HTR-8/SVneo (cell line): ENCODE measurements around the gene FCGR3B.
"Not testable (repeated sequence)": the region's sequence is repeated elsewhere in the genome, so short reads cannot be mapped to it uniquely, and the experiment has no call there.

Source experiments
- DNase-seq: peaks from one replicate; pipeline ENCODE4 v3.0.0; 2011; ENCODE audit warnings: low spot score, mixed read lengths; ENCODE audit not compliant: insufficient read length
- FAIRE-seq: peaks from 2 replicates; lab custom pipeline; 2011; peaks lifted over from hg19 to GRCh38; lab: Jason Lieb, UNC

FCGR3B gene

DNA sequence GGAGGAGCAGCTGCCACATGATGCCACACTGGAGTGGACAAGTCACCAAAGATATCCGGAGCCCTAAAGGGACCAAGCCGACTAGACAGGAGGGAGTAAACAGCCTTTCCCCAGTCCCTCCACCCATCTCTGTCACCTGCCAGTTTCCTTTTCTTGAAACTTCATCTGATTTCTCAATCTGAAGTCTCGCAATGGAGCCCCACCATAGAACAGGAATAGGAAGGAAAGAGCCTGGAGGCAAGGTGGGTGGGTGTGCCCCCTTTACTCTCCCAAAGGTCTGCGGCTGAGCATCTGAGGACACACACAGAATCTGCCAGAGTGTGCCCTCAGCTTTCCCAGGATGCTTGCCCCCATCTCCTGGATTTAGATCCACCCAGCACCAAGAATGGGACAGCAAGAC, at the start of gene FCGR3B:
Gene FCGR3B (minus strand): TSS at position 101 of the 400 bp plus-strand sequence. CDS start 82 bp downstream, at position 19.
- FAIRE-seq (no peak), DNase-seq (no peak)

DNA sequence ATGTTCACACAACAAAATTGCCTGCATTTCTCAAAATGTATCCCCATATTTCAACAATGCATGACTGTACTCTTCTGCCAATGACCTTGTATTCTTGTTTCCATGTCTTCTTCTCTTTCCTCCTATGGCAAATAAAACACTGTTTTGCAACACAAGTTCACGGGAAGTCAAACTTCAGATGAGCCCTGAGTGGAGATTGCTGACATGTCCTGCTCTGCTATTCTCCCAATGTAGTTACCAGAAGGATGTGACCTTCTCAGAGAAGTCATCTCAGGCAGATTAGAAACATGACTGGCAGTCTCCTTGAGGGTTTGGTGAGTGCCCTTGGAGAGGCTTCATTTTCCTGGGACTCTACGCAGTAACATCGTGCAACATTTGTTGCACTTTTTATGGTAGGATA, 47.5 kb upstream of the FCGR3B start:
- DNase-seq (no peak), FAIRE-seq (no peak)

DNA sequence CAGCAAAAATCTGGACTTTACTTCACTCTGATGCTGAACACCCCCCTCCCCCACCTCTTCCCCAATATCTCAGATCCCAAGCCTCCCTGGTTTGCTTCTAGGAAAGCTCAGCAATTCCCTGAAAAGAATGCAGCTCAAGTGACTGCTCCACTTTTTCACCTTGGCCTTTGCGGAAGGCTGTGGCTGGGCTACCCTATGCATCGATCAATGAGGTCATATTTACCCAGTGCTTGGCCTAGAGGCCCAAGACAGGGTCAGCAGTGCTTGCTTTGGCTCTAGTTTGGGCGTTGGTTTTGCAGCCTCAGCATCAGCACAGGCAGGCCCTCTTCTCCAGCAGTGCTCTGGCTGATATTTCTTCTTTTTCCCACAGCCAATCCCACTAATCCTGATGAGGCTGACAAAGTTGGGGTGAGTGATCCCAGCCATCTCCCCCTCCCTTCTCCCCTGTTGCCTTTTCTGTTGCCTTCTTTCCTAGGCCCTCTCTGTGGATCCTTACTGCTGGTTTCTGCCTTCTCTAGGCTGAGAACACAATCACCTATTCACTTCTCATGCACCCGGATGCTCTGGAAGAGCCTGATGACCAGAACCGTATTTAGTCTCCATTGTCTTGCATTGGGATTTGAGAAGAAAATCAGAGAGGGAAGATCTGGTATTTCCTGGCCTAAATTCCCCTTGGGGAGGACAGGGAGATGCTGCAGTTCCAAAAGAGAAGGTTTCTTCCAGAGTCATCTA, 46.1 kb upstream of the FCGR3B start:
- no peak for FAIRE-seq
- no peak for DNase-seq

DNA sequence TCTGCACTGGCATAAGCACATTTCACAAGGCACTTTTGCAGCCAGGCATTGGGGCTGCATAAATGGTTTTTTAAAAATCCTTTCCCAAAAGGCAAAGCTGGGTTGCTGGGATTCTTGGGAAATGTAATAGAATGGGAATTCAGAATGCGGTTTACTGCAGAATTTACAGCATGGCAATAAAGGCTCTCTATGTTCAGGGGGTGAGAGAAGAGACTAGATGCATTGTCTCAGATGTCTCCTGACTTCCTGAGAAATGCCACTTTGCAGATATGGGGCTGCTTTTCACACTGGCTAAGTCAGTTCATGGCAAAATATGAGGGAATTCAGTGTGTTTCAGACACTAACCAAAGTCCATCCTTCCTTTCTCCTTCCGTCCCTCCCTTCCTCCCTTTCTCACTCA, 45.5 kb upstream of the FCGR3B start:
- DNase-seq = no peak

DNA sequence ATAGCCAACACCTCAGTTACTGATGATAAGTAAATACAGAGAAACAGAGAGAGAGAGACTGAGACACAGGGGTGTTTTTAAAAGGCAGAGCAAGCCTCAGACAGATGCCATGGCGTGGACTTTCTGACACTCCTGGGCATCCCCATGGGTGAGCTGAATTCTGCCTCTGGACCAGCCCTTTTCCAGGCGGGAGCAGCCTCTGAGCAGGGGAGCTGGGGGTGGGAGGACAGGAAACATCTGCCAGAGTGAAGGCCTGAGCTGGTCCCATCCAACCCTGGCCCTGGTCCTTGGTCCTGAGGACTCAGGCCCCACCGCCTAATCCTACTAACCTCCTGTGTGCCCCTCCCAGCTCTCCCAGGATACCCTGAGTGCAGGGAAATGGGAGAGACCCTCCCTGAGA, 43.9 kb upstream of the FCGR3B start:
- DNase-seq, FAIRE-seq: not testable (repeated sequence)

More for the DNA sequence above, 45.5 kb upstream of the FCGR3B start:
- no peak for FAIRE-seq

DNA sequence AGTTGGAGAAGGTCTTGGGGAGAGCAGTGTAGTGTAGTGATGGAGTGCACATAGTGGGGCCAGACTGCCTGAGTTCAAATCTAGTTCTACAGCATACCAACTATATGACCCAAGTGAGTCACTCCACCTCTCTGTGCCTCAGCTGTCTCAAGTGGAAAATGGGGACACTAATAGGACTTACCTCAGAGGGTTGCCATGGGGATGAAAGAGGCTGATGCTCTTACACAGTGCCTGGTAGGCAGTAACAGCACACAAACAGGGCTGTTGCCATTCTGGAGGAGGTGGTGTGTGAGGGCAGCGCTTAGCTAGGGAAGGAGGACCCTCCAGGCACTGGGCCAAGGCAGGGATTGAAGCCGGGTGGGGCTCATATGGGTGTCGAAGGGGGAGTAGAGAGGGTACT, 43.5 kb upstream of the FCGR3B start:
- not testable (repeated sequence) for FAIRE-seq, DNase-seq

DNA sequence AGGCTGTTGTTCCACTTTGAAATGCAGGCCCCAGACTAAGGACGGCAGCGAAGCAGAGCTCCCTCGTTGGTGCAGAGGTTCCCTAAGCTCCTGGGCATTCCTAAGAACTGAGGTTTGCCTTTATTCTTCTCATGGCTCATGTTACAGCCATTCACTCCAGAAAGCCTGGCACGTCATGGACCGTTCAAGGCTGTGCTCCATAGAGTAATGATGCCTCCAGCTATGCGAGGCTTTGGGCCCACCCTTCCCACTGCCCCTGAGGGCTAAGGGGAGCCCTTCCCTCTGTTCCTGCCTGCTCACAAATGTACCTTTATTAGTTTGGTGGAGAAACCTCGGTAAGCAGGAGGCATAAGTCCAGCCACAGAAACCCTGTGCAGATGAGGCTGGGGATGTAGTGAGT, 42.5 kb upstream of the FCGR3B start:
- DNase-seq, FAIRE-seq: not testable (repeated sequence)

DNA sequence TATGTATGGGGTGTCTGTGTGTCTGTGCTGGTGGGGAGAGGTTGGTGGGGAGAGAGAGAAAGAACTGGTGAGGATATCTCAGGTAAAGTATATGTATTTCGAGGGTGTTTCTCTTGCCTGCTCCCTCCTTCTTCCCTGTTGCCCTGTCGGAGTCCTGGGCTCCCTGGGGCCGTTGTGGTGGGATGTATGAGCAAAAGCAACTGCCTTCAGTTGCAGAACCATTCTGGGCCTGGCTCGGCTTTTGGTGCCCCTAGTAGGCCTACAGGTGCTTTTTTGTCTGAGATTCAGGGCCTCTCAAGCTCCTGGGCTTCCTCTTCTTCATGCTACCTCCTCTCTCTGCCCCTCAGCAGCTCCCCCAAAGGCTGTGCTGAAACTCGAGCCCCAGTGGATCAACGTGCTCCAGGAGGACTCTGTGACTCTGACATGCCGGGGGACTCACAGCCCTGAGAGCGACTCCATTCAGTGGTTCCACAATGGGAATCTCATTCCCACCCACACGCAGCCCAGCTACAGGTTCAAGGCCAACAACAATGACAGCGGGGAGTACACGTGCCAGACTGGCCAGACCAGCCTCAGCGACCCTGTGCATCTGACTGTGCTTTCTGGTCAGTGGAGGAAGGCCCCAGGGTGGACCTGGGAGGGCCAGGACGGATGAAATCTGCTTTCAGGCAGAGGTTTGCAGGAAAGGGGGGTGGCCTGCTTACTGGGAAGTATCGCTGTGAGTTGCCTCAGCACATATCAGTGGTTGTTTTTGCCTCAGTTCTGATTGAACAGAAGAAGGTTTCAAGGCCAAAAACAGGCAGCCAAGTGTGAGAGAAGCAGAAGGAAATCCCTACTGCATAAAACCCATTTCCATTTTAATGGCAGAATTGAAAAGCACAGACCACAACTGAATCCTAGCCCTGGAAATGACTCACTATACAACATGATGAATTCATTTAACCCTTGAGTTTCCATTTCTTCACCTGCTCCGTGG, 40.4 kb upstream of the FCGR3B start:
- DNase-seq, FAIRE-seq: not testable (repeated sequence)

DNA sequence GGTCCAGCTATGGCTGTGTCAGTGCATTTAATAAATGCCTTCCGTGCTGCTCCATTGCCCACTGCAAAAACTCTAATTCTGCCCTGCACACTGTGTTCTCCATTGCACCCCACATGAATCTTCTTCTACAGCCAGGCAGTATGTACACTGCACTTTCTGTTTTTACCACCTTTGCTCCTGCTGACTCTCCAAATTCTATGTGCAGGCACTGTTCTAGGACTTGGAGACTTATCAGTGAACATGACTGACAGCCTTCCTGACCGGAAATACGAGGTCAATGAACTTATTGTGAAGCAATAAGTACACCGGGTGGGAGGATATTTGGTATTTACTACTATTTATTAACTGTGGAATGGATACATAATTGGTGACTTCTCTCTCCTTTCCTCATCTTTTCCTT, 33.7 kb upstream of the FCGR3B start:
- FAIRE-seq, DNase-seq: not testable (repeated sequence)

DNA sequence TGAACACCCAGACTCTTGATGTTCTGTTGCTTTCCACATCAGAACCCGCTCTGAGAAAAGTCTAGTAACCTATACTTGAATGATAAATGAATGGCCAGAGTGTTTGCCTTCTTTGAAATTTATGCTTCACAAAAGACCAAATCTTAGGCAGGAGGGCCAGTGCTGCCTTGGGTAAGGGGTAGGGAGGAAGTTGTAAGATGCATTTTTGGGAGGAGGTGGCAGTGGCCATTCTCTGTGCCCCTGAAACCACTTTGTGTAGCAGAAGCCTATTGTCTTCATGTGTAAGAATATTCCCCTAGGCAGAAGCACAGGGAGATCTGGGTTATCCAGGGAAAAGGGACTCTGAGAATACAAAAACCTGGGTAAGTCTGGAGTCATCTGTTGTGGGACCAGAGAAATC, 32.6 kb upstream of the FCGR3B start:
- not testable (repeated sequence) for DNase-seq, FAIRE-seq

DNA sequence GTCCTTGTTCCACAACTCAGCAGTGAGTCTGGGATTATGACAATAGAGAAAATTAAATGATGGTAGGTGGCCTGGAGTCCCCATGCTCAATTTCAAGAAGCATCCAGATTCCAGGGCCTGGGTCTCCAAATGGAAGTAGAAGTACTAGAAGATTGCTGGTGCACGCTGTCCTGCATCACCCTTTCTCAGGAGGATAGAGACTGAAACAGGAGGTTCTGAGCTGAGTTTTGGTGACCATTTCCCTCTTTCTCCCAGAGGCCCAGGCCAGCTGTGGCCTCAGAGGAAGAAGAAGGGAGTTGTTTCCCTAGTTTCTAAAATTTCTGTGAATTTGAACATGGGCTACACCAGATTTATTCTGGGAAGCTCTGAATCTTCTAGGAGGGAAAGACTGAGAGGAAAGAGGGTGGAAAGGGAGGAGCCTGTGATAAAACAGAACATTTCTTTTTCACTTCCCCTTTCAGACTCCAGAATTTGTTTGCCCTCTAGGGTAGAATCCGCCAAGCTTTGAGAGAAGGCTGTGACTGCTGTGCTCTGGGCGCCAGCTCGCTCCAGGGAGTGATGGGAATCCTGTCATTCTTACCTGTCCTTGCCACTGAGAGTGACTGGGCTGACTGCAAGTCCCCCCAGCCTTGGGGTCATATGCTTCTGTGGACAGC, 31.8 kb upstream of the FCGR3B start, which contains the start of gene FCGR2B:
Gene FCGR2B (plus strand): TSS at position 460 of the 656 bp plus-strand sequence. CDS start 99 bp downstream, at position 559.
- FAIRE-seq = not testable (repeated sequence)

DNA sequence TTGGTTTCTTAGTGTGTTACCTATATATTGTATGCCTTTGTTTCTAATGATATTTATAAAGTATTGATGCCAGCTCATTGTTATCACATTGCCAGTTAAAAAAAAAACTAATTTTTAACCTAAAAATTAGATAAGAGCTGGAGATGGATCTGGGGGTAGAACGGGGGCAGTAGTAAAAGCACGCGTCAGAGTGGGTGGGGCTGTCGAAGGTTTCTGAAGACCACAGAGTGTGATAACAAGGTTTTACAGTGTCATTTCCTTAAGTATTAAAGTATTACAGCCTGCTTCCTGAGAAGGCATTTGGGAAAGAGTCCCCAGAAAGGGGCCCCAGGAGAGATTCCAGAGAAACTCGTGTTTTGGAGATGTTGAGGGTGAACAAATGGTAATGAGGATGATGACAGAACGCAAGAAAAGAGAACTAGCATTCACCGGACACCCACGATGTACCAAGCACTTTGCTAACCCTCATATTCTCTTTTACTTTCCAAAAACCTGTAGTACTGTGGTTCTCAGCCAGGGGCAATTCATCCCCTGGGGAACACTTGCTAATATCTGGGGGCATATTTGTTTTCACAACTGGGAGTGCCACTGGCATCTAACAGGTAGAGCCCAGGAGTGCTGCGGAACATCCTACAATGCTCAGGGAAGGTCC, 30.8 kb upstream of the FCGR3B start:
- DNase-seq, FAIRE-seq: not testable (repeated sequence)

More for the DNA sequence above, 31.8 kb upstream of the FCGR3B start, which contains the start of gene FCGR2B:
- not testable (repeated sequence) for DNase-seq

DNA sequence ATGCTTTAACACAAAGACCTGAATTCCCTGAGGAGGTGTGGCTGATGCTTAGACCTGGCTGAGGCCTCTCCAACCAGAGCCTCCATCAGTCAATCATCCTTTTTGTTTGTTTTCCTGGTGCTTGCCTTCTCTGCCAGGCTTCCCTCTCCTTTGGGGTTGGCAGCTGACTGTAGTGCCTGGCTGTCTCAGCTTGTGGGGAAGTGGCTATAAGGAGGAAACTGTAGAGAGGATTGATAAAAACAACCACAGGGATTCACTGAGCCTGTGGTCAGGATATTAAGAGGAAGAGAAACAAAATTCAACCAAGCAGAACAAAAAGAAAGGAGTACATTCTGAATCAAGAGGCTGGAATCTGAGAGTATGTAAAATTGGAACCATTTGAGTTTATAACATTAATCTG, 27.5 kb upstream of the FCGR3B start:
- DNase-seq, FAIRE-seq: not testable (repeated sequence)

DNA sequence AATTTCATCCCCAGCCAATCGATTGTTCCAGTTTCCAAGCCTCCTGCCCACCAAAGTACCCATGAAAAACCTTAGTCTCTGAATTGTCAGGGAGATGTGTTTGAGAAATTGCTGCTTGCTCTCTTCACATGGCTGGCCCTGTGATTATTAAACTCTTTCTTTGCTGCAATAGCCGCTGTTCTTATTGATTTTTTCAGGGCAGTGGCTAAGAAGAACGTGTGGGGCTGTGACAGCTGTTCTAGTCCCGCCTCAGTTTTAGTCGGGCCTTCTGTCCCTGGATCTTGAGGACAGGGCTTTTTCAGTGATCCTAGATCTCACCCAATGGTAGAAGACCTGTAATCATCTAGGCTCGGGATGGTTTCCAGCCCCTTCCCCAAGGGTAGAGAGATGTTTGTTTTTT, 23.0 kb upstream of the FCGR3B start:
- FAIRE-seq = not testable (repeated sequence)

DNA sequence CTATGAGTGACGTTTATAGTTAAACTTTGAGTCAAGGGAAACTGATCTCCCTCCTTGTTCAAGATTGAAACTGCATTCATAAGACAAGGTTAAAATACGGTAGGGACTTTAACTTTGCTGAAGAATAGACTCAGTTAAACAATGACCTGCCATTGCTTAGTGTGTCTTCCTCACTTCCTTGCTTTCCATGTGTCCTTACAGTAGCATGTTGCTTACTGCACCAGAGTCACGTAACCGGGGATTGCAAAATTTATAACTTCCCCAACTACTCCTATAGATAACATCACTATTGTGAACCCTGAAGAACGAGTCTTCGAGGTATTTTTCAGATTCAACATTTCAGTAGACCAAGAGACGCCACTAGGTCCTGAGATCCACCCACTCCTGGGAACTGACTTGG, 22.6 kb upstream of the FCGR3B start:
- FAIRE-seq, DNase-seq: not testable (repeated sequence)

More for the DNA sequence above, 23.0 kb upstream of the FCGR3B start:
- DNase-seq = not testable (repeated sequence)

DNA sequence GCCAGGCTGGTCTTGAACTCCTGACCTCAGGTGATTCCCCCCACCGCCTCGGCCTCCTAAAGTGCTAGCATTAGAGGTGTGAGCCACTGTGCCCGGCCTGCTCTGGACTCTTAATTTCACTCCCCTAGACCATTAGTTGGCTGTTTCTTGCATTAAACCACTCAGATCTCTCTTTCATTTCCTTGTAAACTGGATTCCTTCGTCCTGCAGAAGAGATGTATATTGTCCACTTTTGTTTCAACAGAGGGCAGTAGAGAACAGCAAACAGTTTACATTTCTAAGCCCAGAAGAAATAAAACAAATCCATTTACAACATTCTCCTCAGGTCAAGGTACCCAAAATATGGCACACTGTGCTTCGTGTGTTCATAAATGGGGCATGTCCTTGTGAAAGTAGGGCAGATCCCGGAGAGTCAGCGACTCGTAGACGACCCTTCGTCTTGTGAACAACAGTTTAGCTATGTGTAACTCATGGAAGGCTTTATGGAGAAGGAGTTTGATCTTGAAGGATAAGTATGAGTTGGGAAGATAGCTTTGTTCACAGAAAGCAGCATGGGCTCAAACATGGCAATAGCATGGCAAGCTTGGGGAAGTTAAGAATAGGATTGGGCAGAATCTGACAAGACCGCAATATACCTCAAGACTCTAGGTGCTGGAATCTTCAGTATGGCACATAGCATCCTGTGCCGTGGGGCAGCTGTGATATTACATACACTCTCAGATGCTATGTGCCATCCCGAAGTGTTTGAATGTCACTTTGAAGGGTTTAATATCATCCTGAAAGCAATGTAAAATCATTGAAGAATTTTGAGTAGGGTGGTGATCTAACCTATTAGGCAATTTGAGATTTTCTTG, 16.8 kb upstream of the FCGR3B start:
- DNase-seq, FAIRE-seq: not testable (repeated sequence)

DNA sequence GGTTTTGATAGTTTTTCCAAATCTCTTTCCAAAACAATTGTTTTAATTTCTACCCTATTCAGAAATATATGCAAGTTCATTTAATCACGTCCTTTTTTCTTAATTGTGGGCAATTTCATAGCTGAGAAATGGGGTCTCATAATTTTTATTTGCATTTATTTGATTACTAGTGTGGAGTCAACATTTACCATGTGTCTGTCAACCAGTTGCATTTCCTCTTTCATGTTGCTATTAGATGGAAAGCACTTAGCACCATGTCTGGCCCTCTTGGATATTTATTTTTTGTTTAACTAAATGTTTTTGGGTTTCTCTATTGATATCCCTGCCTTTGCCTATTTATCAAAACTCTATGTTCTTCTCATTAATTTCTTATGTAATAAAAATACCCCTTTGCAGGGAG, 13.9 kb upstream of the FCGR3B start:
- FAIRE-seq, DNase-seq: not testable (repeated sequence)

DNA sequence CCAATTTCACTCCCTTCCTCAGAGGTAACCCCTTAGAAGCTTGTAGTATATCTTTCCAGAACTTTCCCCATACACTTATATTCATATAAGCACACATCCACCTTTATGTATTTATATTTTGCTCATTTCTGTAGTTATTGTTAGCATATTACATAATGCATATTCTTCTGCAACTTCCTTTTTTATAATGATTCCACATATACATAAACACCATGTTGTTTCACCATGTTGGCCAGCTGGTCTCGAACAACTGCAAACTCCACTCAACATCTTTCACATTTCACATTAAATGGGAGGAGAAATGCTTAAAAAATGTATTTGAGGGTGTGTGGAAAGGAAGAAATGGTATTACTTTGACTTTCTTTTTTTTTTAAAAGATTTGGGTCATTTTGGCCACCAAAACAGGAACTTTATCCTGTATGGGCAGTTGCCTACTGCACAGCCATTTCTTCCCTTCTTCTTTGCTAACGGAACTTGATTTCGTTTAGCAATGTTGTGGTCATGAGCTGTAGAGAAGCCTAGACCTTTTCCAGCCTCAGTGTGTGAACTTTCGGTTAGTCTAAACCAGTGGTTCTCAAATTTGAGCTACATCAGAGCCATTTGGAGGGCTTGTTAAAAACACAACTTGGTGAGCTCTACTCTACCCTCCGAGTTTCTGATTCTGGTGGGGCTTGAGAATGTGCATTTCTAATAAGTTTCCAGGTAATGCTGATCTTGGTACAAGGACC, 12.7 kb upstream of the FCGR3B start:
- not testable (repeated sequence) for FAIRE-seq

More for the DNA sequence above, 12.7 kb upstream of the FCGR3B start:
- not testable (repeated sequence) for DNase-seq
